Measurements from ENCODE around the gene VPS54.
"Not testable (repeated sequence)": the region's sequence is repeated elsewhere in the genome, so short reads cannot be mapped to it uniquely, and the experiment has no call there.

DNA sequence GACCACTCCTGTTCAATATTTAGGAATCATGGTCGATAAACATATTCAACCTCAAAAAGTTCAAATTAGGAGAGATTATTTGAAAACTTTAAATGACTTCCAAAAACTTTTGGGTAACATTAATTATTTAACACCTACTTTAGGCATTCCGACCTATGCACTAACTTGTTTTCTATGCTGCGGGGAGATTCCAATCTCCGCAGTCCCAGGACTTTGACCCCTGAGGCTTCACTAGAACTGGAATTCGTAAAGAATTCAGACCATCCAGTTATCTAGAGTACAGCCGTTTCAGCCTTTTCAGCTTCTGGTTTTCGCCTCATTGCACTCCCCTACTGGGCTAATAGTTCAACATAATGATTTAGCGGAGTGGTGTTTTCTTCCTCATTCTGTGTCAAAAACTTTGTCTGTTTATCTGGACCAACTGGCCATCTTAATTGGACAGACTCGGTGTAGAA, 26.1 kb downstream of the VPS54 start:
- not testable (repeated sequence) for TF ChIP-seq POLR2AphosphoS5, EP300, POLR2A (IDR thresholded peaks at IDR 0.05)
- TF ChIP-seq, protein P1, sequence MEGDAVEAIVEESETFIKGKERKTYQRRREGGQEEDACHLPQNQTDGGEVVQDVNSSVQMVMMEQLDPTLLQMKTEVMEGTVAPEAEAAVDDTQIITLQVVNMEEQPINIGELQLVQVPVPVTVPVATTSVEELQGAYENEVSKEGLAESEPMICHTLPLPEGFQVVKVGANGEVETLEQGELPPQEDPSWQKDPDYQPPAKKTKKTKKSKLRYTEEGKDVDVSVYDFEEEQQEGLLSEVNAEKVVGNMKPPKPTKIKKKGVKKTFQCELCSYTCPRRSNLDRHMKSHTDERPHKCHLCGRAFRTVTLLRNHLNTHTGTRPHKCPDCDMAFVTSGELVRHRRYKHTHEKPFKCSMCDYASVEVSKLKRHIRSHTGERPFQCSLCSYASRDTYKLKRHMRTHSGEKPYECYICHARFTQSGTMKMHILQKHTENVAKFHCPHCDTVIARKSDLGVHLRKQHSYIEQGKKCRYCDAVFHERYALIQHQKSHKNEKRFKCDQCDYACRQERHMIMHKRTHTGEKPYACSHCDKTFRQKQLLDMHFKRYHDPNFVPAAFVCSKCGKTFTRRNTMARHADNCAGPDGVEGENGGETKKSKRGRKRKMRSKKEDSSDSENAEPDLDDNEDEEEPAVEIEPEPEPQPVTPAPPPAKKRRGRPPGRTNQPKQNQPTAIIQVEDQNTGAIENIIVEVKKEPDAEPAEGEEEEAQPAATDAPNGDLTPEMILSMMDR (IDR thresholded peaks at IDR 0.05), result not testable (repeated sequence)
